SK-N-MC (cell line): ENCODE results near the gene TRAIP.

ENCODE experiments used
- DNase-seq: peaks from one replicate; pipeline ENCODE4 v3.0.0-alpha.2; 2011; ENCODE audit warnings: low read depth, low spot score
- H3K27ac ChIP-seq: fragments of 200-600 bp; sonication (generic); 2 replicates; pipeline ENCODE4 v1.5.1; 2016; ENCODE audit warnings: mixed run types
- H3K36me3 ChIP-seq: fragments of 200-600 bp; sonication (generic); 2 replicates; pipeline ENCODE4 v1.6.1; 2017; ENCODE audit warnings: antibody characterized with exemption, low read length, mixed read lengths; ENCODE audit not compliant: insufficient read depth
- H3K4me3 ChIP-seq: fragments of 200-600 bp; sonication (generic); 2 replicates; pipeline ENCODE4 v1.5.1; 2016
- H3K9ac ChIP-seq: fragments of 200-600 bp; sonication (generic); 2 replicates; pipeline ENCODE4 v1.8.0; 2017; ENCODE audit warnings: mixed run types, mixed read lengths; ENCODE audit not compliant: insufficient read length
- H3K9me3 ChIP-seq: fragments of 200-600 bp; sonication (generic); 2 replicates; pipeline ENCODE4 v1.6.1; 2017; ENCODE audit warnings: low read depth, mild to moderate bottlenecking, antibody characterized with exemption, low read length, moderate library complexity, mixed read lengths
- EZH2 ChIP-seq: fragments of 200-600 bp; sonication (generic); IDR thresholded peaks from one replicate; pipeline ENCODE4 v1.6.1; 2017; ENCODE audit warnings: antibody characterized with exemption
- FOXP2 ChIP-seq: optimal IDR thresholded peaks from 2 replicates; pipeline ENCODE3; 2011; ENCODE audit warnings: mild to moderate bottlenecking, moderate library complexity; ENCODE audit not compliant: insufficient read depth; ENCODE audit errors: extremely low read length, control extremely low read depth
- POLR2AphosphoS5 ChIP-seq: IDR thresholded peaks from 2 replicates; pipeline ENCODE4 v1.6.1; 2012; ENCODE audit warnings: mild to moderate bottlenecking, low read depth, low read length, borderline replicate concordance

The TRAIP gene

GRCh38 chr3:49812916-49813496 lies 43.4 kb downstream of the TRAIP start:
- TF ChIP-seq EZH2 (no peak), POLR2AphosphoS5 (no peak), FOXP2 (no peak)
- H3K4me3 ChIP-seq = no peak overlapping the region
- no peaks in the 10 kb centered on the region for H3K9me3 ChIP-seq
- no peak overlapping the region for H3K27ac ChIP-seq
- no peak for DNase-seq
- H3K9ac ChIP-seq = no peak overlapping the region
- H3K36me3 ChIP-seq = no peaks in the 10 kb centered on the region

GRCh38 chr3:49807431-49808114 lies 48.8 kb downstream of the TRAIP start:
- H3K4me3 ChIP-seq = peak overlapping the region; percentile 68; the same call in 1 of the 2 replicates
- H3K27ac ChIP-seq = peak overlapping the region; percentile 97
- H3K36me3 ChIP-seq = no peaks in the 10 kb centered on the region
- TF ChIP-seq POLR2AphosphoS5 (peak; percentile 49; the same call in 1 of the 2 replicates), FOXP2 (no peak), EZH2 (no peak)
- no peak for DNase-seq
- no peak overlapping the region for H3K9ac ChIP-seq
- no peaks in the 10 kb centered on the region for H3K9me3 ChIP-seq

- DNase-seq = no peak
- no peaks in the 10 kb centered on the region for H3K36me3 ChIP-seq
- H3K4me3 ChIP-seq = peak overlapping the region; percentile 68
- peak overlapping the region; percentile 97 for H3K27ac ChIP-seq
- H3K9me3 ChIP-seq = no peaks in the 10 kb centered on the region
- TF ChIP-seq POLR2AphosphoS5 (no peak), EZH2 (no peak), FOXP2 (no peak)
- peak overlapping the region; percentile 51 for H3K9ac ChIP-seq
Observed at GRCh38 chr3:49806850-49807249, 49.5 kb downstream of the TRAIP start.

- Histone ChIP-seq H3K4me3 (peak overlapping the region; percentile 68), H3K9ac (peak overlapping the region; percentile 69)
- DNase-seq = no peak
Observed at GRCh38 chr3:49805897-49806701, 50.3 kb downstream of the TRAIP start.

GRCh38 chr3:49805367-49805782 lies 51.0 kb downstream of the TRAIP start:
- TF ChIP-seq EZH2 = no peak
- peak; percentile 39 for TF ChIP-seq FOXP2
- peak; percentile 70 for TF ChIP-seq POLR2AphosphoS5
- peak overlapping the region; percentile 97 for H3K27ac ChIP-seq
- no peaks in the 10 kb centered on the region for H3K9me3 ChIP-seq
- H3K4me3 ChIP-seq = peak overlapping the region; percentile 68
- peak overlapping the region; percentile 69 for H3K9ac ChIP-seq
- DNase-seq = peak; percentile 86
- H3K36me3 ChIP-seq = no peaks in the 10 kb centered on the region

More at GRCh38 chr3:49805897-49806701, 50.3 kb downstream of the TRAIP start:
- Histone ChIP-seq H3K27ac (peak overlapping the region; percentile 97), H3K9me3 (no peaks in the 10 kb centered on the region), H3K36me3 (no peaks in the 10 kb centered on the region)
- TF ChIP-seq POLR2AphosphoS5 = peak; percentile 79
- no peak for TF ChIP-seq EZH2

- TF ChIP-seq EZH2 (no peak), FOXP2 (no peak), POLR2AphosphoS5 (no peak)
- no peaks in the 10 kb centered on the region for H3K36me3 ChIP-seq
- DNase-seq = no peak
- peak overlapping the region; percentile 85 for H3K4me3 ChIP-seq
- H3K9me3 ChIP-seq = no peaks in the 10 kb centered on the region
- no peak overlapping the region for H3K9ac ChIP-seq
- H3K27ac ChIP-seq = peak overlapping the region; percentile 81
Observed at GRCh38 chr3:49804141-49805041, 52.0 kb downstream of the TRAIP start.

- TF ChIP-seq EZH2 (no peak), FOXP2 (no peak), POLR2AphosphoS5 (no peak)
- H3K9me3 ChIP-seq = no peaks in the 10 kb centered on the region
- no peaks in the 10 kb centered on the region for H3K36me3 ChIP-seq
- H3K9ac ChIP-seq = no peak overlapping the region
- H3K4me3 ChIP-seq = peak overlapping the region; percentile 85
- H3K27ac ChIP-seq = no peak overlapping the region
- no peak for DNase-seq
Observed at GRCh38 chr3:49803465-49804140, 52.8 kb downstream of the TRAIP start.
